GM13976 (cell line): Measurements from ENCODE around the gene SERBP1.

ENCODE experiments used
- DNase-seq: peaks from one replicate; pipeline ENCODE4 v3.0.0; 2012; ENCODE audit warnings: low spot score
- CTCF ChIP-seq: IDR thresholded peaks from 2 replicates; pipeline ENCODE4 v1.5.1; 2012; ENCODE audit warnings: borderline replicate concordance, mild to moderate bottlenecking; ENCODE audit not compliant: insufficient read depth; ENCODE audit errors: extremely low read depth, missing control alignments, control extremely low read depth
- in situ Hi-C: fragments of 300-500 bp; cut with MboI; formaldehyde crosslinking; loops from one replicate; pipeline ENCODE4 v1.12.0; 2022; ENCODE audit warnings: low sequenced_read_pairs, mixed read lengths, inconsistent platforms; ENCODE audit not compliant: unreplicated experiment

Gene SERBP1

GRCh38 chr1:67441183-67441582 is 11.0 kb upstream of the SERBP1 start:
- in situ Hi-C loops = no loop called here
- TF ChIP-seq CTCF = no peak
- DNase-seq = no peak

- in situ Hi-C loops = no loop called here
- no peak for TF ChIP-seq CTCF
These were observed 10.1 kb upstream of the SERBP1 start for GRCh38 chr1:67440339-67440738.

GRCh38 chr1:67439277-67440029 is 9.3 kb upstream of the SERBP1 start:
- TF ChIP-seq CTCF = no peak
- DNase-seq = no peak
- in situ Hi-C loops = no loop called here

More at GRCh38 chr1:67440339-67440738, 10.1 kb upstream of the SERBP1 start:
- no peak for DNase-seq

GRCh38 chr1:67437961-67438360 is 7.8 kb upstream of the SERBP1 start:
- TF ChIP-seq CTCF = no peak
- DNase-seq = no peak
- in situ Hi-C loops = no loop called here

- no peak for DNase-seq
- no peak for TF ChIP-seq CTCF
- in situ Hi-C loops = no loop called here
These were observed 6.4 kb upstream of the SERBP1 start for GRCh38 chr1:67436511-67437055.

GRCh38 chr1:67434491-67434890 is 4.3 kb upstream of the SERBP1 start:
- no peak for DNase-seq
- no peak for TF ChIP-seq CTCF
- in situ Hi-C loops = no loop called here

GRCh38 chr1:67433837-67434236 is 3.6 kb upstream of the SERBP1 start:
- DNase-seq = no peak
- TF ChIP-seq CTCF = no peak
- in situ Hi-C loops = no loop called here
